Activated CD4-positive, CD25-positive, alpha-beta regulatory T cell (primary cell): ENCODE measurements around the gene MSGN1.
"Not testable (repeated sequence)": the region's sequence is repeated elsewhere in the genome, so short reads cannot be mapped to it uniquely, and the experiment has no call there.

Source experiments
- DNase-seq, 4 experiments: peaks; one replicate each; lab custom pipeline; 2025; lab: John Stamatoyannopoulos, UW

Gene MSGN1

GRCh38 chr2:17805717-17806363 is 10.4 kb upstream of the MSGN1 start:
- no peak for DNase-seq

- DNase-seq: no peak
Measured at GRCh38 chr2:17813010-17813741, 3.1 kb upstream of the MSGN1 start.

- no peak for DNase-seq
Measured at GRCh38 chr2:17813742-17814473, 2.4 kb upstream of the MSGN1 start.

GRCh38 chr2:17814601-17815000 is 1.7 kb upstream of the MSGN1 start:
- no peak for DNase-seq

- DNase-seq: no peak
Measured at GRCh38 chr2:17815468-17816184, 634 bp upstream of the MSGN1 start.

- DNase-seq: no peak
Measured at GRCh38 chr2:17818235-17818815, 2.1 kb downstream of the MSGN1 start.

- no peak for DNase-seq
Measured at GRCh38 chr2:17821080-17821479, 4.8 kb downstream of the MSGN1 start.

GRCh38 chr2:17821535-17822444 is 5.5 kb downstream of the MSGN1 start:
- DNase-seq: no peak

- no peak for DNase-seq
Measured at GRCh38 chr2:17822445-17823117, 6.3 kb downstream of the MSGN1 start.

GRCh38 chr2:17823646-17824045 is 7.4 kb downstream of the MSGN1 start:
- not testable (repeated sequence) for DNase-seq

- no peak for DNase-seq
Measured at GRCh38 chr2:17827316-17827715, 11.1 kb downstream of the MSGN1 start.

- DNase-seq: no peak
Measured at GRCh38 chr2:17827785-17828184, 11.5 kb downstream of the MSGN1 start.

GRCh38 chr2:17830053-17831034 is 14.1 kb downstream of the MSGN1 start:
- DNase-seq: peak in 2 of 4 experiments; percentile 4 to 7

- no peak for DNase-seq
Measured at GRCh38 chr2:17835516-17835915, 19.3 kb downstream of the MSGN1 start.

GRCh38 chr2:17839959-17840358 is 23.7 kb downstream of the MSGN1 start:
- no peak for DNase-seq

- DNase-seq: no peak
Measured at GRCh38 chr2:17843457-17843856, 27.2 kb downstream of the MSGN1 start.

GRCh38 chr2:17845806-17846205 is 29.5 kb downstream of the MSGN1 start:
- DNase-seq: no peak

- DNase-seq: no peak
Measured at GRCh38 chr2:17846676-17847075, 30.4 kb downstream of the MSGN1 start.

GRCh38 chr2:17847236-17847635 is 31.0 kb downstream of the MSGN1 start:
- DNase-seq: no peak
